ENCODE measurements around the gene MARK2. TPM values are rescaled to one million over a fixed set of nuclear protein-coding genes. Genes with fewer than 3 reads are reported as not detected.

The MARK2 gene
- total RNA-seq, 1 experiment from 2014 or later, result 39.8 TPM

- POLR2A ChIA-PET, result no interaction called here
- DNase-seq (ENCODE audit: unreplicated experiment), result no peak
- Mint-ChIP-seq H3K9me3 (ENCODE audit: unreplicated experiment) (no peaks in the 10 kb centered on the region), H3K4me1 (ENCODE audit: insufficient read depth, unreplicated experiment) (no peaks in the 10 kb centered on the region), H3K27ac (ENCODE audit: low read depth, unreplicated experiment) (no peak overlapping the region), H3K27me3 (ENCODE audit: insufficient read depth, unreplicated experiment) (no peaks in the 10 kb centered on the region), H3K4me3 (ENCODE audit: unreplicated experiment) (no peak overlapping the region), H3K36me3 (ENCODE audit: insufficient read depth, unreplicated experiment) (peaks cover 62% of the 10 kb centered on the region)
- no TSS peak for BruUV-seq (replicated peaks)
- no peak for TF ChIP-seq CTCF (IDR thresholded peaks at IDR 0.05; ENCODE audit: unreplicated experiment)
- intact Hi-C loops (cut with micrococcal nuclease), result no loop called here
- CTCF ChIA-PET, result interaction anchor here (0.6 to 1.8 kb wide), 6 partner anchors 10 to 72 kb away, joined by 3 to 8 read pairs (median 5); no protein-coding TSS in a partner anchor
Measured at GRCh38 chr11:63907808-63908530, 69.1 kb downstream of the MARK2 start.

- intact Hi-C loops (cut with micrococcal nuclease), result no loop called here
- no peak for TF ChIP-seq CTCF (IDR thresholded peaks at IDR 0.05; ENCODE audit: unreplicated experiment)
- ChIA-PET CTCF (interaction anchor here (0.6 to 1.2 kb wide), 3 partner anchors 22 to 92 kb away, joined by 3 to 5 read pairs (median 4); no protein-coding TSS in a partner anchor), POLR2A (no interaction called here)
- Mint-ChIP-seq H3K4me1 (ENCODE audit: insufficient read depth, unreplicated experiment) (no peaks in the 10 kb centered on the region), H3K36me3 (ENCODE audit: insufficient read depth, unreplicated experiment) (peaks cover 53% of the 10 kb centered on the region), H3K4me3 (ENCODE audit: unreplicated experiment) (no peak overlapping the region), H3K27me3 (ENCODE audit: insufficient read depth, unreplicated experiment) (no peaks in the 10 kb centered on the region), H3K9me3 (ENCODE audit: unreplicated experiment) (no peaks in the 10 kb centered on the region), H3K27ac (ENCODE audit: low read depth, unreplicated experiment) (no peak overlapping the region)
- no peak for DNase-seq (ENCODE audit: unreplicated experiment)
- BruUV-seq (replicated peaks), result no TSS peak
Measured at GRCh38 chr11:63908631-63909401, 69.9 kb downstream of the MARK2 start.

GRCh38 chr11:63909591-63910506 is 70.9 kb downstream of the MARK2 start:
- POLR2A ChIA-PET, result no interaction called here
- Mint-ChIP-seq H3K9me3 (ENCODE audit: unreplicated experiment) (no peaks in the 10 kb centered on the region), H3K4me3 (ENCODE audit: unreplicated experiment) (no peak overlapping the region), H3K4me1 (ENCODE audit: insufficient read depth, unreplicated experiment) (no peaks in the 10 kb centered on the region), H3K27me3 (ENCODE audit: insufficient read depth, unreplicated experiment) (no peaks in the 10 kb centered on the region), H3K36me3 (ENCODE audit: insufficient read depth, unreplicated experiment) (peaks cover 43% of the 10 kb centered on the region), H3K27ac (ENCODE audit: low read depth, unreplicated experiment) (no peak overlapping the region)
- TF ChIP-seq CTCF (IDR thresholded peaks at IDR 0.05; ENCODE audit: unreplicated experiment), result no peak
- CTCF ChIA-PET, result interaction anchor here (0.6 to 1.2 kb wide), 4 partner anchors 21 to 362 kb away, joined by 3 to 4 read pairs (median 3); no protein-coding TSS in a partner anchor
- intact Hi-C loops (cut with micrococcal nuclease), result no loop called here
- no peak for DNase-seq (ENCODE audit: unreplicated experiment)
- no TSS peak for BruUV-seq (replicated peaks)

Measured in MCF 10A (cell line).